ENCODE data around the gene FBXW11.
A peak's percentile ranks its signal among the peaks of the same experiment; 100 is the strongest.

FBXW11 gene

DNA sequence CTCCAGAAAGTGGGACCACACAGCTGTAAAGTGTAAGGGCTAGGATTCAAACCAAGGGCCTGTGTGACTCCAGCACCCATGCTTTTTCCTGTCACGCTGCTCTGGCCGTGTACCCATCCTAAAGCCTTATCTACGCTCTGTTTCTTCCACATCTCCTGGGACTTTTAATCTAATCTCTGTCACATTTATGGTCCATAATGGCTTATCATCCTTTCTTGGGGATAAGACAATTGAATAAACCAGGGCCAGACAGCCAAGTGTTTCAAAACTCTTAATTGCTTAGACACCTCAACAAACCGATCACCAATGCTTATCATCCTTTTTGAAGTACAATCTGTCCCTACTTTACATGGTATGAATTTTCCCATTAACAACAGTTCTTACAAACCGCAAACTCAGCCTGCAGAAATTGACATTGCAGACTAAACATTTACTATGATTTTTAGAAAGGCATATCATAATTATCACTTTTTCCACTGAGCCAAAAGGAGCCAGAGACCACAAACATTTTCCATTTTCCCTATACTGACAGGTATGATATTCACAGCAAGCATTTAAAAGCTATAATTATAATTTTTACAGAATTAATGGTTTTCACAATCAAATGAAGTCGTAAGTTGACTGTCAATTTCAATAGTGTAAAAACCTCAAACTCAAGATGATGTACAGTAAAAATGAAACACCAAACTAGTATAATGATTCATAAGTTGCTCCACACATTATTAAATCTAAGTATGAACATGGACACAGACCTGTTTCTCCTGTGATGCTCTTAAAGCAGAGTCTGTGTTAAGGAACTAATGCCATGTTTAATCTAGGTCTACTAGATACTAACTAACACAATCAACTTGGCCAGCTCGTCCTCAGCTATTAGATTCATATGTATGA is 99.5 kb downstream of the FBXW11 start:
- H3K36me3 ChIP-seq (replicated peaks; ENCODE audit: low read depth, low read length), result peaks cover 19% of the 10 kb centered on the region
- H3K4me2 ChIP-seq (ENCODE audit: low read length), result peak overlapping the region; percentile 64
- no peaks in the 10 kb centered on the region for H3K27me3 ChIP-seq (ENCODE audit: low read depth, low read length)
- TF ChIP-seq, protein P1, sequence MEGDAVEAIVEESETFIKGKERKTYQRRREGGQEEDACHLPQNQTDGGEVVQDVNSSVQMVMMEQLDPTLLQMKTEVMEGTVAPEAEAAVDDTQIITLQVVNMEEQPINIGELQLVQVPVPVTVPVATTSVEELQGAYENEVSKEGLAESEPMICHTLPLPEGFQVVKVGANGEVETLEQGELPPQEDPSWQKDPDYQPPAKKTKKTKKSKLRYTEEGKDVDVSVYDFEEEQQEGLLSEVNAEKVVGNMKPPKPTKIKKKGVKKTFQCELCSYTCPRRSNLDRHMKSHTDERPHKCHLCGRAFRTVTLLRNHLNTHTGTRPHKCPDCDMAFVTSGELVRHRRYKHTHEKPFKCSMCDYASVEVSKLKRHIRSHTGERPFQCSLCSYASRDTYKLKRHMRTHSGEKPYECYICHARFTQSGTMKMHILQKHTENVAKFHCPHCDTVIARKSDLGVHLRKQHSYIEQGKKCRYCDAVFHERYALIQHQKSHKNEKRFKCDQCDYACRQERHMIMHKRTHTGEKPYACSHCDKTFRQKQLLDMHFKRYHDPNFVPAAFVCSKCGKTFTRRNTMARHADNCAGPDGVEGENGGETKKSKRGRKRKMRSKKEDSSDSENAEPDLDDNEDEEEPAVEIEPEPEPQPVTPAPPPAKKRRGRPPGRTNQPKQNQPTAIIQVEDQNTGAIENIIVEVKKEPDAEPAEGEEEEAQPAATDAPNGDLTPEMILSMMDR (IDR thresholded peaks at IDR 0.05; ENCODE audit: low read depth, low read length), result no peak
- TF ChIP-seq EZH2phosphoT487 (IDR thresholded peaks at IDR 0.05; ENCODE audit: low read depth), result no peak
- no peak overlapping the region for H2AFZ ChIP-seq (ENCODE audit: low read depth, low read length)
- peak overlapping the region; percentile 55 for H3K27ac ChIP-seq (ENCODE audit: low read length)
- no peaks in the 10 kb centered on the region for H3K9me3 ChIP-seq (ENCODE audit: insufficient read depth, low read length)
- peak overlapping the region; percentile 27 for H3K4me3 ChIP-seq (ENCODE audit: low read length)
- peaks cover 52% of the 10 kb centered on the region for H3K79me2 ChIP-seq (ENCODE audit: low read length)
- peaks cover 44% of the 10 kb centered on the region for H3K4me1 ChIP-seq (ENCODE audit: low read length)
- H3K9ac ChIP-seq (ENCODE audit: low read length), result no peak overlapping the region
- H4K20me1 ChIP-seq (ENCODE audit: insufficient read depth, low read length), result peaks cover 84% of the 10 kb centered on the region

DNA sequence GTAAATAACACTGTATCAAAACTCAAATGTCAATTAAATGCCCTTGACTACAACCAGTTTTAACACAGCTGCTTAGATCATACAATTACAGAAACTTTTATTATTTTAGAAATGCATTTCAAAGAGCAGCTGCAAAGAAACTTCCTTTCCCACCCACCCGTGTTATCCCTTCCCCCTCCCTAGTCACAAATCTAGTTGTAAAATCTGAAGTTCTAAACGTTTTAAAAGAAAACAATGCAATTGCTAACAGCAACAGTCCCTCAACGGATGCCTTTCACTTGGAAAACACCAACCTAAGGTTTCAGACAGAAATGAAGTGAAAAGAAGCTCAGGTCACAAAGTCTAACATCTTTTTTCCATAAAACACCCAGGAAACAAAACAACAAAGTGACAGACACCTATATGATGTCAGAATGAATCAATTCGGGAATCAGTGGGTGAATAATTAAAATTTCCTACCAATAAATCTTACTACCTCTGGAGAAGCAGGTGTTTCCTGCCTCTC is 100.3 kb downstream of the FBXW11 start:
- TF ChIP-seq EZH2phosphoT487 (IDR thresholded peaks at IDR 0.05; ENCODE audit: low read depth), result no peak
- TF ChIP-seq, protein P1 (IDR thresholded peaks at IDR 0.05; ENCODE audit: low read depth, low read length), result no peak
- Histone ChIP-seq H3K27ac (ENCODE audit: low read length) (no peak overlapping the region), H3K79me2 (ENCODE audit: low read length) (peaks cover 46% of the 10 kb centered on the region), H3K4me3 (ENCODE audit: low read length) (no peak overlapping the region), H3K27me3 (ENCODE audit: low read depth, low read length) (no peaks in the 10 kb centered on the region), H3K4me2 (ENCODE audit: low read length) (peak overlapping the region; percentile 64), H3K4me1 (ENCODE audit: low read length) (peaks cover 36% of the 10 kb centered on the region), H3K9ac (ENCODE audit: low read length) (no peak overlapping the region), H3K9me3 (ENCODE audit: insufficient read depth, low read length) (no peaks in the 10 kb centered on the region), H2AFZ (ENCODE audit: low read depth, low read length) (no peak overlapping the region), H4K20me1 (ENCODE audit: insufficient read depth, low read length) (peaks cover 83% of the 10 kb centered on the region), H3K36me3 (replicated peaks; ENCODE audit: low read depth, low read length) (peaks cover 19% of the 10 kb centered on the region)

DNA sequence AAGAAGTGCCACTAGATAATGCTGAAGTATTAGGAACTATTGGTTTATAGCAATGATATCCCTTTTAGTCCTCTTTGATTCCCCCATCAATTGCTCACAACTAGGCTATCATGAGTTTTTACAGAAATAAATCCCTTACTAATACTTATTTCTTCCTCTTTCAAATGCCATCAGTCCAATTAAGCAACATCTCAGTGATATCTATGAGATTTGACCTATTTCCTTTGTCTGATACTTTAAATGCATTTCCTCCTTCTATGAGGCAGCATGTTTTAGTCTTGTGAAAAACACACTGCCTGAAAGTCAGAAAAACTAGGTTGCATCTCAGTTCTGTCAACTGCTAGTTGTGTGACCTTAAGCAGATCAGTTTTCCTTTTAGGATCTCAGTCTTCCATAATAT is 101.6 kb downstream of the FBXW11 start:
- Histone ChIP-seq H3K4me1 (ENCODE audit: low read length) (peaks cover 26% of the 10 kb centered on the region), H3K36me3 (replicated peaks; ENCODE audit: low read depth, low read length) (peaks cover 16% of the 10 kb centered on the region), H3K4me3 (ENCODE audit: low read length) (no peak overlapping the region), H3K4me2 (ENCODE audit: low read length) (no peak overlapping the region), H3K9me3 (ENCODE audit: insufficient read depth, low read length) (no peaks in the 10 kb centered on the region), H3K27me3 (ENCODE audit: low read depth, low read length) (no peaks in the 10 kb centered on the region), H4K20me1 (ENCODE audit: insufficient read depth, low read length) (peaks cover 88% of the 10 kb centered on the region), H3K79me2 (ENCODE audit: low read length) (peaks cover 50% of the 10 kb centered on the region), H2AFZ (ENCODE audit: low read depth, low read length) (no peak overlapping the region), H3K9ac (ENCODE audit: low read length) (no peak overlapping the region), H3K27ac (ENCODE audit: low read length) (no peak overlapping the region)
- TF ChIP-seq, protein P1 (IDR thresholded peaks at IDR 0.05; ENCODE audit: low read depth, low read length), result no peak
- TF ChIP-seq EZH2phosphoT487 (IDR thresholded peaks at IDR 0.05; ENCODE audit: low read depth), result no peak

DNA sequence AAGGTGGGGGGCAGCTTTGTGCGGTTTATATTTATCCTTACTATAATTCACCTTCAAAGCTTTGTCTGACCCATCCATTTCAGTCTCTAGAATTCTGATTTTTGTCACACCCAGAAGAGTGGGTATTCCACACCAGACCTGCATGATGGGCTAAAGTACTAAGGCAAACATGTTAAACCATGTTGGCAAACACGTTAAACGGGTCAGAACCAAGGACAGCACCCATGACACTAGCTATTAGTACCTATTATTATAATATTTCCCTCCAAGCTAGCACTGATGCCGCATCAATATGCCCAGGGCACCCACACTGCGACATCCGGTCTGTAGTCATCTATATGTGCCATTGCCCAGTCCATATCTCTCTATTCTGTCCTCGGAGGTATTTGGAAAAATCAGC is 104.7 kb downstream of the FBXW11 start:
- H4K20me1 ChIP-seq (ENCODE audit: insufficient read depth, low read length), result peaks cover 78% of the 10 kb centered on the region
- TF ChIP-seq, protein P1 (IDR thresholded peaks at IDR 0.05; ENCODE audit: low read depth, low read length), result no peak
- no peak for TF ChIP-seq EZH2phosphoT487 (IDR thresholded peaks at IDR 0.05; ENCODE audit: low read depth)
- no peak overlapping the region for H3K4me3 ChIP-seq (ENCODE audit: low read length)
- H3K9me3 ChIP-seq (ENCODE audit: insufficient read depth, low read length), result no peaks in the 10 kb centered on the region
- peaks cover 13% of the 10 kb centered on the region for H3K4me1 ChIP-seq (ENCODE audit: low read length)
- peaks cover 15% of the 10 kb centered on the region for H3K36me3 ChIP-seq (replicated peaks; ENCODE audit: low read depth, low read length)
- no peak overlapping the region for H3K9ac ChIP-seq (ENCODE audit: low read length)
- no peaks in the 10 kb centered on the region for H3K27me3 ChIP-seq (ENCODE audit: low read depth, low read length)
- H3K4me2 ChIP-seq (ENCODE audit: low read length), result no peak overlapping the region
- no peak overlapping the region for H3K27ac ChIP-seq (ENCODE audit: low read length)
- peaks cover 48% of the 10 kb centered on the region for H3K79me2 ChIP-seq (ENCODE audit: low read length)
- H2AFZ ChIP-seq (ENCODE audit: low read depth, low read length), result no peak overlapping the region

All from OCI-LY3 (cell line).